CD4-positive, alpha-beta T cell (primary cell): ENCODE results near the gene TMPRSS9. TPM values are rescaled to one million over a fixed set of nuclear protein-coding genes. Genes with fewer than 3 reads are reported as not detected.

Experiments used
- ATAC-seq: fragments of 200-7000 bp; cut with Tn5 transposase; one replicate; pipeline ENCODE4 v1.10.0; 2022; ENCODE audit warnings: mild to moderate bottlenecking; ENCODE audit not compliant: poor library complexity
- CTCF ChIA-PET: fragments of 350-600 bp; sonication (Branson Sonifier 250); formaldehyde crosslinking; loops from one replicate; lab custom pipeline; 2021; ENCODE audit warnings: antibody characterized with exemption, inconsistent platforms; lab: Charles Lee
- POLR2A ChIA-PET: fragments of 350-600 bp; sonication (Branson Sonifier 250); formaldehyde crosslinking; loops from one replicate; lab custom pipeline; 2021; ENCODE audit warnings: antibody characterized with exemption, inconsistent platforms; lab: Charles Lee
- DNase-seq, 14 experiments: peaks; one replicate each; pipeline ENCODE4 v3.0.0-alpha.2; 2013 to 2020; ENCODE audit warnings: mixed read lengths in 2 of 14
- H3K27ac ChIP-seq, 2 donors: one replicate each; pipeline versions ENCODE4 v1.5.1 to v1.7.0; 2013; ENCODE audit warnings: low read length in 2 of 2, low read depth in 1 of 2, mild to moderate bottlenecking in 1 of 2
- H3K27me3 ChIP-seq, 2 experiments: 1 replicate in 1 of 2; 2 replicates in 1 of 2; pipeline versions ENCODE4 v1.6.1 to v1.7.0; 2013; ENCODE audit warnings: low read length in 2 of 2, control low read depth in 1 of 2, mild to moderate bottlenecking in 1 of 2, moderate library complexity in 1 of 2; ENCODE audit not compliant: insufficient read depth in 2 of 2, control insufficient read depth in 1 of 2
- H3K36me3 ChIP-seq: one replicate; pipeline ENCODE4 v1.6.1; 2013; ENCODE audit warnings: low read length, control low read depth; ENCODE audit not compliant: insufficient read depth
- H3K4me1 ChIP-seq: one replicate; pipeline ENCODE4 v1.6.1; 2013; ENCODE audit warnings: low read length, control low read depth; ENCODE audit not compliant: insufficient read depth
- H3K4me3 ChIP-seq: one replicate; pipeline ENCODE4 v1.5.1; 2013; ENCODE audit warnings: mild to moderate bottlenecking, low read length, moderate library complexity
- H3K9me3 ChIP-seq, 2 experiments: 1 replicate in 1 of 2; 2 replicates in 1 of 2; pipeline versions ENCODE4 v1.6.1 to v1.7.0; 2013; ENCODE audit warnings: low read length in 2 of 2, mild to moderate bottlenecking in 2 of 2, control low read depth in 1 of 2, moderate library complexity in 1 of 2; ENCODE audit not compliant: control insufficient read depth in 1 of 2, insufficient read depth in 1 of 2
- H3K27ac Mint-ChIP-seq: one replicate; pipeline ENCODE4 v1.8.0; 2020; ENCODE audit warnings: mixed read lengths
- H3K27me3 Mint-ChIP-seq: one replicate; pipeline ENCODE4 v1.8.0; 2021; ENCODE audit warnings: mixed read lengths
- H3K36me3 Mint-ChIP-seq: one replicate; pipeline ENCODE4 v1.8.0; 2021; ENCODE audit warnings: low read depth, mixed read lengths
- H3K4me1 Mint-ChIP-seq: one replicate; pipeline ENCODE4 v1.8.0; 2021; ENCODE audit warnings: low read depth, mixed read lengths
- H3K4me3 Mint-ChIP-seq: one replicate; pipeline ENCODE4 v1.8.0; 2020; ENCODE audit warnings: mild to moderate bottlenecking, mixed read lengths
- H3K9me3 Mint-ChIP-seq: one replicate; pipeline ENCODE4 v1.8.0; 2020; ENCODE audit warnings: mixed read lengths
- intact Hi-C, 2 experiments: fragments of 100-400 bp; cut with DNase I in 1 of 2; cut with micrococcal nuclease in 1 of 2; formaldehyde crosslinking; loops; one replicate each; pipeline versions ENCODE4 v1.15.1 to v1.9.0; 2023 to 2025; cut with DNase I, micrococcal nuclease
- total RNA-seq, 174 experiments: library from RNA in 2 of 174; stranded (reverse) in 2 of 174; gene quantifications; one replicate each; pipeline ENCODE4 v1.2.3 and lab custom pipeline; 2021 to 2026
- TF ChIP-seq, protein P1 (sequence below): fragments of 200-600 bp; IDR thresholded peaks from one replicate; pipeline ENCODE4 v1.8.0; 2022; ENCODE audit warnings: antibody characterized with exemption, mild to moderate bottlenecking

The TMPRSS9 gene
- total RNA-seq, 2 experiments from 2014 or later: not detected

DNA sequence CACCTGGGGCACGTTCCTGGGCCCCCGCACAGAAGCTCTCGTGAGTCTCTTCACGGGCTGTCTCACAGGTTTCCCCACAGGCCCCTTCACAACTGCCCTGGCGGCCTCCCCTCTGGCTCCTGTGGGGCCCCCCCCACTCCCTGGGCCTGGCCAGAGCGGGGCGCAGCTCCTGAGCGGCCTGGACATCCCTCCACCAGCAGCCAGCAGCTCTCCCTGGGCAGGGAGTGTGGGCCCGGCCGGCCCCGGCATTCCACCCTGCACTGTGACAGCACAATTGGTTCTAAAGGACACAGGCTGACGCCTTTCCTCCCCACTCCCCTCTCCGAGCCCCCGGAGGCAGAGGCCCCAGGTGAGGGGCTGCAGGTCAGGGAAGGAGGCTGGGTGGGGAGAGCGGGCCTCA lies 76.9 kb downstream of the TMPRSS9 start:
- DNase-seq (peak in 1 of 14 experiments; percentile 18), ATAC-seq (no peak)
- Histone ChIP-seq H3K9me3 (no peaks in the 10 kb centered on the region), H3K4me1 (no peaks in the 10 kb centered on the region), H3K4me3 (no peak overlapping the region), H3K36me3 (peaks cover 31% of the 10 kb centered on the region), H3K27ac (no peak overlapping the region), H3K27me3 (no peaks in the 10 kb centered on the region)
- TF ChIP-seq, protein P1, sequence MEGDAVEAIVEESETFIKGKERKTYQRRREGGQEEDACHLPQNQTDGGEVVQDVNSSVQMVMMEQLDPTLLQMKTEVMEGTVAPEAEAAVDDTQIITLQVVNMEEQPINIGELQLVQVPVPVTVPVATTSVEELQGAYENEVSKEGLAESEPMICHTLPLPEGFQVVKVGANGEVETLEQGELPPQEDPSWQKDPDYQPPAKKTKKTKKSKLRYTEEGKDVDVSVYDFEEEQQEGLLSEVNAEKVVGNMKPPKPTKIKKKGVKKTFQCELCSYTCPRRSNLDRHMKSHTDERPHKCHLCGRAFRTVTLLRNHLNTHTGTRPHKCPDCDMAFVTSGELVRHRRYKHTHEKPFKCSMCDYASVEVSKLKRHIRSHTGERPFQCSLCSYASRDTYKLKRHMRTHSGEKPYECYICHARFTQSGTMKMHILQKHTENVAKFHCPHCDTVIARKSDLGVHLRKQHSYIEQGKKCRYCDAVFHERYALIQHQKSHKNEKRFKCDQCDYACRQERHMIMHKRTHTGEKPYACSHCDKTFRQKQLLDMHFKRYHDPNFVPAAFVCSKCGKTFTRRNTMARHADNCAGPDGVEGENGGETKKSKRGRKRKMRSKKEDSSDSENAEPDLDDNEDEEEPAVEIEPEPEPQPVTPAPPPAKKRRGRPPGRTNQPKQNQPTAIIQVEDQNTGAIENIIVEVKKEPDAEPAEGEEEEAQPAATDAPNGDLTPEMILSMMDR: no peak
- CTCF ChIA-PET: no interaction called here
- Mint-ChIP-seq H3K27ac (no peak overlapping the region), H3K9me3 (no peaks in the 10 kb centered on the region), H3K4me3 (no peak overlapping the region), H3K36me3 (peaks cover 13% of the 10 kb centered on the region), H3K27me3 (no peaks in the 10 kb centered on the region), H3K4me1 (no peaks in the 10 kb centered on the region)
- POLR2A ChIA-PET: no interaction called here
- intact Hi-C loops: no loop called here

DNA sequence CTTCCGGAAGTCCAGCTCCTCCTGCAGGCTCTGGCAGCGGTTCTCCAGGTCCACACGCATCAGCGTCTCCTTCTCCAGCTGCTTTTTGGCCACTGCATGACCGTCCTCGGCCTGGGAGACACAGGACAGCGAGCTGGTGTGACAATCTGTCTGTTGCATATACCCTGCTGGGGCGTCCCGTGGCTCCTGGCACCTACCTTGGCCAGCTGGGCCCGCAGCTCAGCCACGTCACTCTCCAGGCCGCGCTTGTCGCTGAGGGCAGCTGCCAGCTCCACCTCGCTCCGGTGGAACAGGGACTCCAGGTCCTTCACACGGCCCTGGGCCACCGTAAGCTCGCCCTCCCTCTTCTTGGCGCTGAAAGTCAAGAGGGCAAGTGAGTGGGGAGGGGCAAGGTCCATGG lies 78.1 kb downstream of the TMPRSS9 start:
- ChIA-PET CTCF (interaction anchor here (1.1 kb wide), 1 partner anchor 199 kb away, joined by 4 read pairs; no protein-coding TSS in a partner anchor), POLR2A (no interaction called here)
- no peaks in the 10 kb centered on the region for H3K4me1 Mint-ChIP-seq
- no peaks in the 10 kb centered on the region for H3K27me3 ChIP-seq
- TF ChIP-seq, protein P1: no peak
- no peaks in the 10 kb centered on the region for H3K27me3 Mint-ChIP-seq
- H3K4me3 Mint-ChIP-seq: no peak overlapping the region
- no peaks in the 10 kb centered on the region for H3K9me3 ChIP-seq
- H3K36me3 ChIP-seq: peaks cover 36% of the 10 kb centered on the region
- ATAC-seq (no peak), DNase-seq (no peak)
- no peaks in the 10 kb centered on the region for H3K9me3 Mint-ChIP-seq
- H3K27ac Mint-ChIP-seq: no peak overlapping the region
- peaks cover 13% of the 10 kb centered on the region for H3K36me3 Mint-ChIP-seq
- intact Hi-C loops: no loop called here
- H3K27ac ChIP-seq: no peak overlapping the region
- H3K4me3 ChIP-seq: no peak overlapping the region
- no peaks in the 10 kb centered on the region for H3K4me1 ChIP-seq

DNA sequence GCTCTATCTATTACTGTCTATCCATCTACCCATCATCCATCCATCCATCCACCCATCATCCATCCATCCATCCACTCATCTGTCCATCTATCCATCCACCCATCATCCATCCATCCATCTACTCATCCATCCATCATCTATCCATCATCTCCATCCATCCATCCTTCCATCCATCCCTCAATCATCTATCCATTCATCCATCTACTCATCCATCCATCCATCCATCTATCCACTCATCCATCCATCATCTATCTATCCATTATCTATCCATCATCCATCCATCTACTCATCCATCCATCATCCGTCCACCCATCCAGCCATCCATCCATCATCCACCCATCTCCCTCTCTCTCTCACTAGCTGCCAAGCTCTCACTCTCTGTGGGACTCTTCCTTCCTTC lies 80.5 kb downstream of the TMPRSS9 start:
- H3K27me3 Mint-ChIP-seq: no peaks in the 10 kb centered on the region
- TF ChIP-seq, protein P1: no peak
- no peaks in the 10 kb centered on the region for H3K27me3 ChIP-seq
- H3K27ac Mint-ChIP-seq: no peak overlapping the region
- no peak overlapping the region for H3K4me3 ChIP-seq
- no peaks in the 10 kb centered on the region for H3K4me1 ChIP-seq
- intact Hi-C loops: no loop called here
- no peaks in the 10 kb centered on the region for H3K9me3 Mint-ChIP-seq
- H3K9me3 ChIP-seq: no peaks in the 10 kb centered on the region
- H3K4me1 Mint-ChIP-seq: no peaks in the 10 kb centered on the region
- no peak overlapping the region for H3K4me3 Mint-ChIP-seq
- DNase-seq: no peak
- POLR2A ChIA-PET: no interaction called here
- no peak for ATAC-seq
- peaks cover 8% of the 10 kb centered on the region for H3K36me3 Mint-ChIP-seq
- H3K36me3 ChIP-seq: peaks cover 39% of the 10 kb centered on the region
- CTCF ChIA-PET: no interaction called here
- no peak overlapping the region for H3K27ac ChIP-seq
